Astrocyte (in vitro differentiated cells and primary cell): ENCODE measurements around the gene SLC35D2. TPM values are rescaled to one million over a fixed set of nuclear protein-coding genes. Genes with fewer than 3 reads are reported as not detected.

Experiments used
- DNase-seq: peaks from one replicate; pipeline ENCODE4 v3.0.0-alpha.2; 2010; ENCODE audit warnings: low read depth
- FAIRE-seq: peaks from 2 replicates; lab custom pipeline; 2011; peaks lifted over from hg19 to GRCh38; lab: Jason Lieb, UNC
- H2AFZ ChIP-seq: 2 replicates; pipeline ENCODE4 v1.6.0; 2012; ENCODE audit warnings: low read depth, low read length, inconsistent platforms
- H3K27ac ChIP-seq: 2 replicates; pipeline ENCODE4 v1.5.1; 2011; ENCODE audit warnings: low read depth, low read length, inconsistent platforms
- H3K27me3 ChIP-seq: 2 replicates; pipeline ENCODE4 v1.6.0; 2011; ENCODE audit warnings: low read length, inconsistent platforms; ENCODE audit not compliant: insufficient read depth
- H3K36me3 ChIP-seq: 2 replicates; pipeline ENCODE4 v1.5.1; 2011; ENCODE audit warnings: low read length, inconsistent platforms; ENCODE audit not compliant: insufficient read depth
- H3K4me1 ChIP-seq: 2 replicates; pipeline ENCODE4 v1.5.1; 2011; ENCODE audit warnings: low read length, inconsistent platforms; ENCODE audit not compliant: insufficient read depth
- H3K4me2 ChIP-seq: 2 replicates; pipeline ENCODE4 v1.6.0; 2012; ENCODE audit warnings: low read length, inconsistent platforms
- H3K4me3 ChIP-seq: 2 replicates; pipeline ENCODE4 v1.5.1; 2011; ENCODE audit warnings: low read depth, mild to moderate bottlenecking, low read length, inconsistent platforms; ENCODE audit not compliant: insufficient read depth
- H3K79me2 ChIP-seq: 2 replicates; pipeline ENCODE4 v1.6.0; 2012; ENCODE audit warnings: mild to moderate bottlenecking, low read length, inconsistent platforms; ENCODE audit not compliant: insufficient read depth
- H3K9ac ChIP-seq: 2 replicates; pipeline ENCODE4 v1.6.0; 2012; ENCODE audit warnings: mild to moderate bottlenecking, low read length, inconsistent platforms
- H3K9me3 ChIP-seq: 2 replicates; pipeline ENCODE4 v1.5.1; 2012; ENCODE audit warnings: low read depth, mild to moderate bottlenecking, low read length, inconsistent platforms; ENCODE audit not compliant: insufficient read depth
- H4K20me1 ChIP-seq: 2 replicates; pipeline ENCODE4 v1.6.0; 2012; ENCODE audit warnings: low read length, inconsistent platforms; ENCODE audit not compliant: insufficient read depth
- H3K27ac Mint-ChIP-seq: one replicate; pipeline ENCODE4 v1.8.0; 2021; ENCODE audit warnings: mild to moderate bottlenecking, mixed read lengths; ENCODE audit not compliant: unreplicated experiment
- H3K27me3 Mint-ChIP-seq: one replicate; pipeline ENCODE4 v1.8.0; 2021; ENCODE audit warnings: low read depth, mixed read lengths; ENCODE audit not compliant: unreplicated experiment
- H3K36me3 Mint-ChIP-seq: one replicate; pipeline ENCODE4 v1.8.0; 2021; ENCODE audit warnings: low read depth, mixed read lengths; ENCODE audit not compliant: unreplicated experiment
- H3K4me1 Mint-ChIP-seq: one replicate; pipeline ENCODE4 v1.8.0; 2021; ENCODE audit warnings: low read depth, mixed read lengths; ENCODE audit not compliant: unreplicated experiment
- H3K4me3 Mint-ChIP-seq: one replicate; pipeline ENCODE4 v1.8.0; 2021; ENCODE audit warnings: mild to moderate bottlenecking, moderate library complexity, mixed read lengths; ENCODE audit not compliant: unreplicated experiment
- H3K9me3 Mint-ChIP-seq: one replicate; pipeline ENCODE4 v1.8.0; 2021; ENCODE audit warnings: mild to moderate bottlenecking, mixed read lengths; ENCODE audit not compliant: unreplicated experiment
- EZH2 ChIP-seq: IDR thresholded peaks from 2 replicates; pipeline ENCODE4 v1.6.1; 2012; ENCODE audit warnings: mild to moderate bottlenecking, low read length, inconsistent platforms; ENCODE audit not compliant: insufficient read depth
- total RNA-seq: library from RNA; stranded (reverse); gene quantifications from 2 replicates; pipeline ENCODE4 v1.2.1, GENCODE V29; 2021
- TF ChIP-seq, protein P1 (sequence below): IDR thresholded peaks from 2 replicates; pipeline ENCODE4 v1.5.1; 2011; ENCODE audit warnings: low read depth, mild to moderate bottlenecking, inconsistent platforms, low read length, moderate library complexity; ENCODE audit not compliant: insufficient read depth

SLC35D2 gene
- total RNA-seq, 1 donor from 2014 or later = 37.3 TPM

DNA sequence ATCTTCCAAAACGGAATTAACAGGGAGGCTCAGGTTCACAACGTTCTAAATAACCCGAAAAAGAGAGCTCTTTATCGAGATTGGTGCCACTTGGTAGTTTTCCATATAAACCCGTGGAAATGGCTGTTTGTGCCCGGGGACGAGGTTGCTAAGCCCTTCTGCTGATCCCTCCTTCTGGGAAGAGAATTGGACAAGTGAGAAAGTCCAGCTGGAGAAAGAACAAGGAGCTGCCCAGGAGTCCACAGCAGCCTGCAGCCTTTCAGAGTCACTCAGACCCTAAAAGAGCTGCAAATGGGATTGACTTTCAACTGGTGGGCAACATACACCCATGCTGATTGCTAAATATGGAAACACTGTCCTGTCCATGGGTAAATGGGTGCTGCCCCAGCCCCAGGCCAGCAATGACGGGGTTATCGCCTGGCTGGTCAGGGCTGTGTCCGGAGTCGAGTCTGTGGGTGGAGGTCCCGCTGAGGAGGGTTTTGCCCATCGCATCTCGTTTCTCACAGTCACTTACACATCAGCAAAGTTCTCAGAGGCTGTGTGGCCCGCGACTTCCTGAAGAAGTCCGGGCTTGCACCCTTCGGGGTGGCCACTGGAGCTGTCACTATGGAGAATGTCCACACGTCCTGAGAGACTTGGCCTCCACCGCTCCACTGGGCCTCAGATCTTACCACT lies 40.8 kb downstream of the SLC35D2 start:
- Histone ChIP-seq H3K36me3 (no peaks in the 10 kb centered on the region), H3K4me3 (no peak overlapping the region), H3K79me2 (no peaks in the 10 kb centered on the region), H3K9ac (no peak overlapping the region), H3K9me3 (no peaks in the 10 kb centered on the region), H3K27ac (no peak overlapping the region), H3K4me1 (peaks cover 14% of the 10 kb centered on the region), H3K4me2 (no peak overlapping the region), H2AFZ (no peak overlapping the region), H3K27me3 (no peaks in the 10 kb centered on the region), H4K20me1 (no peaks in the 10 kb centered on the region)
- no peak overlapping the region for H3K4me3 Mint-ChIP-seq
- no peak for DNase-seq
- FAIRE-seq = no peak
- H3K27me3 Mint-ChIP-seq = no peaks in the 10 kb centered on the region
- H3K9me3 Mint-ChIP-seq = no peaks in the 10 kb centered on the region
- no peak for TF ChIP-seq EZH2
- TF ChIP-seq, protein P1, sequence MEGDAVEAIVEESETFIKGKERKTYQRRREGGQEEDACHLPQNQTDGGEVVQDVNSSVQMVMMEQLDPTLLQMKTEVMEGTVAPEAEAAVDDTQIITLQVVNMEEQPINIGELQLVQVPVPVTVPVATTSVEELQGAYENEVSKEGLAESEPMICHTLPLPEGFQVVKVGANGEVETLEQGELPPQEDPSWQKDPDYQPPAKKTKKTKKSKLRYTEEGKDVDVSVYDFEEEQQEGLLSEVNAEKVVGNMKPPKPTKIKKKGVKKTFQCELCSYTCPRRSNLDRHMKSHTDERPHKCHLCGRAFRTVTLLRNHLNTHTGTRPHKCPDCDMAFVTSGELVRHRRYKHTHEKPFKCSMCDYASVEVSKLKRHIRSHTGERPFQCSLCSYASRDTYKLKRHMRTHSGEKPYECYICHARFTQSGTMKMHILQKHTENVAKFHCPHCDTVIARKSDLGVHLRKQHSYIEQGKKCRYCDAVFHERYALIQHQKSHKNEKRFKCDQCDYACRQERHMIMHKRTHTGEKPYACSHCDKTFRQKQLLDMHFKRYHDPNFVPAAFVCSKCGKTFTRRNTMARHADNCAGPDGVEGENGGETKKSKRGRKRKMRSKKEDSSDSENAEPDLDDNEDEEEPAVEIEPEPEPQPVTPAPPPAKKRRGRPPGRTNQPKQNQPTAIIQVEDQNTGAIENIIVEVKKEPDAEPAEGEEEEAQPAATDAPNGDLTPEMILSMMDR = no peak
- peaks cover 21% of the 10 kb centered on the region for H3K4me1 Mint-ChIP-seq
- H3K27ac Mint-ChIP-seq = no peak overlapping the region
- H3K36me3 Mint-ChIP-seq = peaks cover 4% of the 10 kb centered on the region

DNA sequence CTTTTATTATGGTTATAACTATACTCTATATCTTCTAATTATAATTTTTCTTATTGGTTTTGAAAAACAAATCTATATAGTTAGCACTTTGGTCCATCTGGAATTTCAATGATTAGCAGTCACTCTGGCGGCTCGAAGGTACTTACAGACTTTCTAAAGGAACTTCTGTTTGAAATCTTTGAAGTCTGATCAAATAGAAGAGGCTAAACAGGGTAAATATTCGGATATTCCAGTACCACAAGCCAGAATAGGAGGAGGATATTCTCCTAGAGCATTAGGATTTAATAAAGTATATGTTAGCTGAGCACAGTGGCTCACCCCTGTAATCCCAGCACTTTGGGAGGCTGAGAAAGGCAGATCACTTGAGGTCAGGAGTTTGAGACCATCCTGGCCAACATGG lies 42.8 kb downstream of the SLC35D2 start:
- Histone ChIP-seq H3K9ac (no peak overlapping the region), H3K4me1 (peaks cover 14% of the 10 kb centered on the region), H3K27me3 (no peaks in the 10 kb centered on the region), H3K4me2 (no peak overlapping the region), H3K36me3 (no peaks in the 10 kb centered on the region), H2AFZ (no peak overlapping the region), H3K27ac (no peak overlapping the region), H3K4me3 (no peak overlapping the region), H4K20me1 (no peaks in the 10 kb centered on the region), H3K9me3 (no peaks in the 10 kb centered on the region), H3K79me2 (no peaks in the 10 kb centered on the region)
- Mint-ChIP-seq H3K4me1 (peaks cover 21% of the 10 kb centered on the region), H3K36me3 (peaks cover 4% of the 10 kb centered on the region), H3K27ac (no peak overlapping the region), H3K4me3 (no peak overlapping the region), H3K9me3 (no peaks in the 10 kb centered on the region), H3K27me3 (no peaks in the 10 kb centered on the region)
- DNase-seq = no peak
- no peak for FAIRE-seq
- TF ChIP-seq, protein P1 = no peak
- no peak for TF ChIP-seq EZH2

DNA sequence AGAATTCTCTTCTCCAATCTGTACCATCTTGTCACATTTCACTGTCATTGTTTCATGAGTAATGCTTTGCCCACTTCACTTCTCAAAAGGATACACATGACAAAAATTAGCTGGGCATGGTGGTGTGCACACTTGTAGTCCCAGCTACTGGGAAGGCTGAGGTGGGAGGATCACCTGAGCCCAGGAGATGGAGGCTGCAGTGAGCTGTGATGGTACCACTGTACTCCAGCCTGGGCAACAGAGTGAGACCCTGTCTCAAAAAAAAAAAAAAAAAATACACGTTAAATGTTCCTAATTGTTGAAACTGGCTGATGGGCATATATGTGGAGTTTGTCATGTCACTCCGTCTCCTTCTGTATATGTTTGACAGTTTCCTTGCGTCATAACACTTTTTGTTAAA lies 45.2 kb downstream of the SLC35D2 start:
- Histone ChIP-seq H2AFZ (no peak overlapping the region), H3K9ac (no peak overlapping the region), H3K79me2 (no peaks in the 10 kb centered on the region), H3K4me3 (no peak overlapping the region), H3K36me3 (no peaks in the 10 kb centered on the region), H3K27ac (no peak overlapping the region), H4K20me1 (no peaks in the 10 kb centered on the region), H3K27me3 (no peaks in the 10 kb centered on the region), H3K4me2 (no peak overlapping the region), H3K4me1 (peaks cover 4% of the 10 kb centered on the region), H3K9me3 (no peaks in the 10 kb centered on the region)
- DNase-seq (no peak), FAIRE-seq (no peak)
- Mint-ChIP-seq H3K27me3 (no peaks in the 10 kb centered on the region), H3K4me3 (no peak overlapping the region), H3K4me1 (peaks cover 16% of the 10 kb centered on the region), H3K27ac (no peak overlapping the region), H3K9me3 (no peaks in the 10 kb centered on the region), H3K36me3 (peaks cover 9% of the 10 kb centered on the region)
- TF ChIP-seq EZH2 = no peak
- TF ChIP-seq, protein P1 = no peak
